Body of pancreas (tissue), 4 donors: ENCODE data around the gene GPR132. TPM values are rescaled to one million over a fixed set of nuclear protein-coding genes. Genes with fewer than 3 reads are reported as not detected.

Experiments
- ATAC-seq: fragments of 150-250 bp; one replicate; pipeline ENCODE4 v1.9.1; 2016
- DNase-seq, 4 donors: peaks; one replicate each; pipeline ENCODE4 v3.0.0-alpha.2; 2019
- H3K27ac ChIP-seq, 4 donors: fragments of 200-600 bp; sonication (generic); 1 replicate in 3 of 4; 2 replicates in 1 of 4; pipeline versions ENCODE4 v1.5.1 to v1.6.1; 2016 to 2019; ENCODE audit warnings: mild to moderate bottlenecking in 1 of 4, mixed read lengths in 1 of 4, moderate library complexity in 1 of 4
- H3K27me3 ChIP-seq, 2 donors: fragments of 200-600 bp; sonication (generic); one replicate each; pipeline ENCODE4 v1.6.0; 2016; ENCODE audit warnings: mild to moderate bottlenecking in 1 of 2
- H3K36me3 ChIP-seq, 2 donors: fragments of 200-600 bp; sonication (generic); replicated peaks in 1 of 2; 2 replicates each; pipeline ENCODE4 v1.5.1; 2016; ENCODE audit warnings: low read depth in 2 of 2; ENCODE audit not compliant: insufficient read depth in 1 of 2
- H3K4me1 ChIP-seq: fragments of 200-600 bp; sonication (generic); one replicate; pipeline ENCODE4 v1.6.0; 2016
- H3K4me3 ChIP-seq, 2 donors: fragments of 200-600 bp; sonication (generic); 1 replicate in 1 of 2; 2 replicates in 1 of 2; pipeline ENCODE4 v1.5.1; 2016 to 2019
- H3K9me3 ChIP-seq, 3 donors: fragments of 200-600 bp; sonication (generic); 1 replicate in 2 of 3; 2 replicates in 1 of 3; pipeline ENCODE4 v1.5.1; 2016
- POLR2A ChIP-seq, 3 donors: fragments of 450-650 bp; IDR thresholded peaks; one replicate each; pipeline ENCODE4 v1.6.1; 2016; ENCODE audit warnings: antibody characterized with exemption in 3 of 3, mild to moderate bottlenecking in 2 of 3
- WGBS, 2 donors: methylation state at CpG; one replicate each; pipeline ENCODE4 v1.1.5; 2017; 5-methylcytosine and 5-hydroxymethylcytosine counted together
- intact Hi-C: fragments of 100-400 bp; cut with DNase I; formaldehyde crosslinking; loops from one replicate; pipeline ENCODE4 v1.15.1; 2023
- total RNA-seq, 2 donors: library from RNA; depleted of rRNA; stranded (reverse); fragments of >200 nt; gene quantifications; one replicate each; pipeline ENCODE4 v1.1.0, GENCODE V29; 2016
- TF ChIP-seq, protein P1 (sequence below), 7 experiments: fragments of 450-650 bp in 4 of 7; fragments of 200-600 bp in 3 of 7; sonication (generic) in 3 of 7; IDR thresholded peaks; one replicate each; pipeline ENCODE4 v1.5.1; 2016 to 2019; ENCODE audit warnings: antibody characterized with exemption in 7 of 7

GPR132 gene
- total RNA-seq, 2 donors from 2014 or later, result 1.0 TPM; not detected in 1

GRCh38 chr14:105023144-105023543 lies 42.1 kb downstream of the GPR132 start:
- peaks cover 31% of the 10 kb centered on the region for H3K4me1 ChIP-seq
- H3K27me3 ChIP-seq, result no peaks in the 10 kb centered on the region
- TF ChIP-seq, protein P1, sequence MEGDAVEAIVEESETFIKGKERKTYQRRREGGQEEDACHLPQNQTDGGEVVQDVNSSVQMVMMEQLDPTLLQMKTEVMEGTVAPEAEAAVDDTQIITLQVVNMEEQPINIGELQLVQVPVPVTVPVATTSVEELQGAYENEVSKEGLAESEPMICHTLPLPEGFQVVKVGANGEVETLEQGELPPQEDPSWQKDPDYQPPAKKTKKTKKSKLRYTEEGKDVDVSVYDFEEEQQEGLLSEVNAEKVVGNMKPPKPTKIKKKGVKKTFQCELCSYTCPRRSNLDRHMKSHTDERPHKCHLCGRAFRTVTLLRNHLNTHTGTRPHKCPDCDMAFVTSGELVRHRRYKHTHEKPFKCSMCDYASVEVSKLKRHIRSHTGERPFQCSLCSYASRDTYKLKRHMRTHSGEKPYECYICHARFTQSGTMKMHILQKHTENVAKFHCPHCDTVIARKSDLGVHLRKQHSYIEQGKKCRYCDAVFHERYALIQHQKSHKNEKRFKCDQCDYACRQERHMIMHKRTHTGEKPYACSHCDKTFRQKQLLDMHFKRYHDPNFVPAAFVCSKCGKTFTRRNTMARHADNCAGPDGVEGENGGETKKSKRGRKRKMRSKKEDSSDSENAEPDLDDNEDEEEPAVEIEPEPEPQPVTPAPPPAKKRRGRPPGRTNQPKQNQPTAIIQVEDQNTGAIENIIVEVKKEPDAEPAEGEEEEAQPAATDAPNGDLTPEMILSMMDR (IDR thresholded peaks at IDR 0.05), result no peak
- TF ChIP-seq POLR2A (IDR thresholded peaks at IDR 0.05), result no peak
- no peak for ATAC-seq
- H3K4me3 ChIP-seq, result no peak overlapping the region
- H3K9me3 ChIP-seq, result no peaks in the 10 kb centered on the region
- 77 to 86% methylated on average over 11 of the region's 11 CpGs for WGBS, 2 donors
- intact Hi-C loops, result no loop called here
- H3K36me3 ChIP-seq, result no peaks in the 10 kb centered on the region
- no peak overlapping the region for H3K27ac ChIP-seq
- DNase-seq, result no peak

DNA sequence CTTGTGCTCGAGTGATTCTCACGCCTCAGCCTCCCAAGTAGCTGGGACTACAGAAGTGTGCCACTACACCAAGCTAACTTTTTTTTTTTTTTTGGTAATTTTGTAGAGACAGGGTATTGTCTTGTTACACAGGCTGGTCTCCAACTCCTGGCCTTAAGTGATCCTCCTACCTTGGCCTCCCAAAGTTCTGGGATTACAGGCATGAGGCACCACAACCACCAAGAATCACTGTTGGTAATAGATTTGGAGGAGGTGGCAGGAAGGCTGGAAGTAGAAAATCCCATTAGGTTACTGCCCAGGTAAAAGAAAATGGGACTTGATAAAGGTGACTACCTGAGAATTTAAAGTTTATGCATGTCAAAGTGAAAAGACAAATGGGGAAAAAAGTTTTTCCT lies 43.0 kb downstream of the GPR132 start:
- TF ChIP-seq, protein P1 (IDR thresholded peaks at IDR 0.05), result no peak
- no peak for TF ChIP-seq POLR2A (IDR thresholded peaks at IDR 0.05)
- Histone ChIP-seq H3K27ac (no peak overlapping the region), H3K4me3 (no peak overlapping the region), H3K27me3 (no peaks in the 10 kb centered on the region), H3K9me3 (no peaks in the 10 kb centered on the region), H3K36me3 (no peaks in the 10 kb centered on the region), H3K4me1 (peaks cover 32% of the 10 kb centered on the region)
- WGBS, 2 donors, result 59 to 66% methylated on average over 2 of the region's 2 CpGs
- no peak for DNase-seq
- intact Hi-C loops, result no loop called here
- ATAC-seq, result no peak

DNA sequence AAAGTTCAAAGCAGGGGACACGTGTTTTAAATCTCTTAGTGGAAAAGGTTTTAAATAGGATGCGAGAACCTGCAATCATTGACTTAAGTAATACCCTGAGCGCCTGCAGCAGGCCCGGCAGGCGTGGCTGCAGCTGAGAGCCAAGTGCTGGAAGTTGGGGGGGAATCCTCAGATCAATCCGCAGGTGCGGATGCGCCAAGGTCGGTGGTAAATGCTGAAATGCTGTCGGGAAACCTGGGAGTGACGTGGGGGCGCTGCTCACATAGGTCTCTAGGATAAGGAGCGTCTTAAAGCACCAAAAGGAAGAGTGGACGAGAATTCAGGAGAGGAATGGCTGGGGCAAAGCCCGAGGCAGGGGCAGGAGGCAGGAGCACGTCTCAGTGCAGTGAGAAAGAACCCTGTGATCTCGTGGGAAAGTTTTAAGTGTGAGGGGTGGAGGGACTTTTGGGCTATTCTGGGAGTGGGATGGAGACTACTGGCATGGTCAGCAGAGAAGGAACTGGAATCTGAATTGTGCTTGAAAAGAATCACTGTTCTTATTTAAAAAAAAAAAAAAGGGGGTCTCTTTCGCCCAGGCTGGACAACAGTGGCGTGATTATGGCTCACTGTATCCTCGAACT lies 43.5 kb downstream of the GPR132 start:
- Histone ChIP-seq H3K4me1 (peaks cover 32% of the 10 kb centered on the region), H3K36me3 (no peaks in the 10 kb centered on the region), H3K4me3 (peak overlapping the region; percentile 14 to 31), H3K27me3 (no peaks in the 10 kb centered on the region), H3K9me3 (no peaks in the 10 kb centered on the region), H3K27ac (peak overlapping the region; percentile 40 to 76 (median 60))
- intact Hi-C loops, result no loop called here
- ATAC-seq (no peak), DNase-seq (peak; percentile 31 to 47 (median 41))
- TF ChIP-seq, protein P1 (IDR thresholded peaks at IDR 0.05), result no peak
- peak in 1 of 3 donors; percentile 10 for TF ChIP-seq POLR2A (IDR thresholded peaks at IDR 0.05)
- 7 to 8% methylated on average over 19 to 20 of the region's 20 CpGs for WGBS, 2 donors

DNA sequence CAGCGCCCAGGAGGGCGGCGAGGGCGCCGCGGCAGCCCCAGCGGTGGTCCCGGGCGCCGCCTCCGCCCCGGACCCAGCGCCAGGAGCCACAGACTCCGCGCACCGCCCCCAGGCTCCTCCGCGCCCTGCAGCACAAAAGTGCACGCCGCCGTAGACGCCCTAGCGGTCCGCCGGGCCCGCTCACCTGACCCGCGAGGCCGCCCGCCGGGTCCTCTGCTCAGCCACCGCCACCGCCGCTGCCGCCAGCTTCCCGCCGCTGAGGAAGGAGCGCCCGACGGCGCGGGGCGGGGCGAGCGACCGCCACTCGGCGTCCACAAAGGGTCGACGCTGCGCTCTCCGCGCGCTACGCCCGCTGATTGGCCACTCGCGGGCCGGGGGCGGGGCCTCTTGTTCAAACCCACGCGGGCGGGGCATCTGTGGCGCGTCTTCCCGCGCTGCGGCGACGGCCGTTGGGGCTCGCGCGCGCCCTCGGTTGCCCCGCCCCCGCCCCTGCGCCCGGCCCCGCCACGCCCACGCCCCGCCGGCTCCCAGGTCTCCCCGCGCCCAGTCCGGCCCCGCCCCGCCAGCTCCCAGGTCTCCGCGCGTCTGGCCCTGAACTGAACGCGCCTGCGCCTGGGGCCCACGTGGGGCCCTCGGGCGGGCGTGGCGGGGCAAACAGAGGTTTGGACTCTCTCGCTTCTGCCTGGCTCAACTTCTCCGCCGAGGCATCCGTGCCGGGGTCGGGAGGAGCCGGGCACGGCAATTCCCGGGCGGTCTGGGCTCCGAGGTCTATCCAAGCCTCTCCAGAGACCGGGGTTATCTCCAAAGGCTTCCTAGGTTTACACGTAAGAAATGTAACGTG lies 44.2 kb downstream of the GPR132 start, which contains the start of gene CDCA4:
TSS of gene CDCA4 (minus strand) at position 269 of the 841 bp plus-strand sequence. CDS start 9,154 bp downstream, outside the sequence.
- intact Hi-C loops, result no loop called here
- ATAC-seq (peak; percentile 96), DNase-seq (peak; percentile 97 to 99 (median 98))
- TF ChIP-seq, protein P1 (IDR thresholded peaks at IDR 0.05), result peak in 2 of 7 experiments; percentile 10 to 27
- peak; percentile 41 to 81 (median 79) for TF ChIP-seq POLR2A (IDR thresholded peaks at IDR 0.05)
- H3K27ac ChIP-seq, result peak within 1 kb of the TSS; percentile 40 to 84 (median 68)
- no peaks in the 10 kb centered on the region for H3K36me3 ChIP-seq
- H3K4me3 ChIP-seq, result peak within 1 kb of the TSS; percentile 32 to 58
- WGBS, 2 donors, result 1 to 2% methylated on average over 7 to 81 of the region's 115 CpGs
- H3K4me1 ChIP-seq, result peaks cover 32% of the 10 kb centered on the region
- no peaks in the 10 kb centered on the region for H3K9me3 ChIP-seq
- no peaks in the 10 kb centered on the region for H3K27me3 ChIP-seq
